ENCODE results near the gene KLHL12.

The KLHL12 gene

GRCh38 chr1:202952099-202952498, 25.1 kb upstream of the KLHL12 start:
- peaks cover 15% of the 10 kb centered on the region; the same call in 1 of the 2 replicates for H4K20me1 ChIP-seq (ENCODE audit: control insufficient read depth, insufficient read depth, low read depth, low read length)
- H3K9me3 ChIP-seq (ENCODE audit: control insufficient read depth, insufficient read depth, low read length), result no peaks in the 10 kb centered on the region
- H3K4me3 ChIP-seq (ENCODE audit: low read length), result no peak overlapping the region
- TF ChIP-seq CTCF (IDR thresholded peaks at IDR 0.05; ENCODE audit: low read depth, low read length, poor library complexity, severe bottlenecking), result no peak
- no peak for TF ChIP-seq EZH2phosphoT487 (IDR thresholded peaks at IDR 0.05; ENCODE audit: borderline replicate concordance, low read length)
- no peaks in the 10 kb centered on the region for H3K9me2 ChIP-seq (replicated peaks; ENCODE audit: control insufficient read depth, low read length)
- no peak overlapping the region for H3K4me2 ChIP-seq (ENCODE audit: low read length)
- no peak overlapping the region for H3K27ac ChIP-seq (ENCODE audit: low read depth, low read length)
- peaks cover 9% of the 10 kb centered on the region for H3K4me1 ChIP-seq (ENCODE audit: control insufficient read depth, low read length)
- H3K27me3 ChIP-seq (ENCODE audit: control insufficient read depth, low read length), result no peaks in the 10 kb centered on the region
- H3K36me3 ChIP-seq (ENCODE audit: control insufficient read depth, low read length), result peaks cover 47% of the 10 kb centered on the region
- H3F3A ChIP-seq (ENCODE audit: control insufficient read depth, insufficient read depth), result no peaks in the 10 kb centered on the region
- H3K79me2 ChIP-seq (ENCODE audit: control insufficient read depth, low read length), result peaks cover 60% of the 10 kb centered on the region

- TF ChIP-seq CTCF (IDR thresholded peaks at IDR 0.05; ENCODE audit: low read depth, low read length, poor library complexity, severe bottlenecking), result no peak
- TF ChIP-seq EZH2phosphoT487 (IDR thresholded peaks at IDR 0.05; ENCODE audit: borderline replicate concordance, low read length), result no peak
- H3K4me3 ChIP-seq (ENCODE audit: low read length), result no peak overlapping the region
- peaks cover 9% of the 10 kb centered on the region; the same call in 1 of the 2 replicates for H4K20me1 ChIP-seq (ENCODE audit: control insufficient read depth, insufficient read depth, low read depth, low read length)
- H3K4me2 ChIP-seq (ENCODE audit: low read length), result no peak overlapping the region
- peaks cover 3% of the 10 kb centered on the region for H3K4me1 ChIP-seq (ENCODE audit: control insufficient read depth, low read length)
- H3K27me3 ChIP-seq (ENCODE audit: control insufficient read depth, low read length), result no peaks in the 10 kb centered on the region
- no peaks in the 10 kb centered on the region for H3K9me3 ChIP-seq (ENCODE audit: control insufficient read depth, insufficient read depth, low read length)
- no peaks in the 10 kb centered on the region for H3F3A ChIP-seq (ENCODE audit: control insufficient read depth, insufficient read depth)
- H3K36me3 ChIP-seq (ENCODE audit: control insufficient read depth, low read length), result peaks cover 48% of the 10 kb centered on the region
- H3K27ac ChIP-seq (ENCODE audit: low read depth, low read length), result no peak overlapping the region
- no peaks in the 10 kb centered on the region for H3K9me2 ChIP-seq (replicated peaks; ENCODE audit: control insufficient read depth, low read length)
- peaks cover 53% of the 10 kb centered on the region for H3K79me2 ChIP-seq (ENCODE audit: control insufficient read depth, low read length)
Observed at GRCh38 chr1:202951437-202951836, 24.4 kb upstream of the KLHL12 start.

- Histone ChIP-seq H3K27ac (ENCODE audit: low read depth, low read length) (no peak overlapping the region), H3F3A (ENCODE audit: control insufficient read depth, insufficient read depth) (no peaks in the 10 kb centered on the region), H3K9me3 (ENCODE audit: control insufficient read depth, insufficient read depth, low read length) (no peaks in the 10 kb centered on the region), H3K9me2 (replicated peaks; ENCODE audit: control insufficient read depth, low read length) (no peaks in the 10 kb centered on the region), H3K4me3 (ENCODE audit: low read length) (no peak overlapping the region), H3K4me2 (ENCODE audit: low read length) (no peak overlapping the region), H4K20me1 (ENCODE audit: control insufficient read depth, insufficient read depth, low read depth, low read length) (no peaks in the 10 kb centered on the region), H3K27me3 (ENCODE audit: control insufficient read depth, low read length) (no peaks in the 10 kb centered on the region), H3K79me2 (ENCODE audit: control insufficient read depth, low read length) (no peaks in the 10 kb centered on the region), H3K36me3 (ENCODE audit: control insufficient read depth, low read length) (peaks cover 76% of the 10 kb centered on the region), H3K4me1 (ENCODE audit: control insufficient read depth, low read length) (no peaks in the 10 kb centered on the region)
- TF ChIP-seq EZH2phosphoT487 (IDR thresholded peaks at IDR 0.05; ENCODE audit: borderline replicate concordance, low read length), result no peak
- TF ChIP-seq CTCF (IDR thresholded peaks at IDR 0.05; ENCODE audit: low read depth, low read length, poor library complexity, severe bottlenecking), result no peak
Observed at GRCh38 chr1:202945483-202945882, 18.4 kb upstream of the KLHL12 start.

Data from DOHH2 (cell line).